HG02642 (cell line): ENCODE results near the gene PIGR.
A peak's percentile ranks its signal among the peaks of the same experiment; 100 is the strongest.

Experiments used
- ATAC-seq: cut with Tn5 transposase; IDR thresholded peaks from one replicate; pipeline ENCODE4 v1.9.1; 2021; ENCODE audit warnings: mild to moderate bottlenecking; ENCODE audit not compliant: unreplicated experiment, poor library complexity

Gene PIGR

GRCh38 chr1:206946261-206946660, at the start of gene PIGR:
Gene PIGR (minus strand): TSS chr1:206946466. CDS start chr1:206940531, 5,935 bp downstream.
- no peak for ATAC-seq

GRCh38 chr1:206992790-206993189, 46.5 kb upstream of the PIGR start:
- ATAC-seq, result no peak

- ATAC-seq, result no peak
Measured at GRCh38 chr1:206987873-206988272, 41.6 kb upstream of the PIGR start.

GRCh38 chr1:206986885-206987284, 40.6 kb upstream of the PIGR start:
- ATAC-seq, result no peak

- ATAC-seq, result no peak
Measured at GRCh38 chr1:206986402-206986801, 40.1 kb upstream of the PIGR start.

- no peak for ATAC-seq
Measured at GRCh38 chr1:206985162-206985749, 39.0 kb upstream of the PIGR start.

- no peak for ATAC-seq
Measured at GRCh38 chr1:206982216-206982615, 36.0 kb upstream of the PIGR start.

- ATAC-seq, result no peak
Measured at GRCh38 chr1:206979379-206980043, 33.2 kb upstream of the PIGR start.

GRCh38 chr1:206978259-206978658, 32.0 kb upstream of the PIGR start:
- no peak for ATAC-seq

GRCh38 chr1:206975306-206975705, 29.0 kb upstream of the PIGR start:
- ATAC-seq, result no peak

GRCh38 chr1:206974140-206974539, 27.9 kb upstream of the PIGR start:
- ATAC-seq, result no peak

- ATAC-seq, result no peak
Measured at GRCh38 chr1:206972728-206973127, 26.5 kb upstream of the PIGR start.

- ATAC-seq, result peak; percentile 54
Measured at GRCh38 chr1:206971029-206971655, 24.9 kb upstream of the PIGR start.

- ATAC-seq, result no peak
Measured at GRCh38 chr1:206970446-206970845, 24.2 kb upstream of the PIGR start, which contains the start of gene FCAMR. Gene FCAMR (minus strand): TSS chr1:206970460. CDS start chr1:206970125, 335 bp downstream.

GRCh38 chr1:206969090-206969489, 22.8 kb upstream of the PIGR start:
- no peak for ATAC-seq

- peak; percentile 45 for ATAC-seq
Measured at GRCh38 chr1:206967096-206967849, 21.0 kb upstream of the PIGR start.

GRCh38 chr1:206965781-206966180, 19.5 kb upstream of the PIGR start:
- ATAC-seq, result no peak

- ATAC-seq, result no peak
Measured at GRCh38 chr1:206963740-206964139, 17.5 kb upstream of the PIGR start.

GRCh38 chr1:206963119-206963712, 16.9 kb upstream of the PIGR start:
- no peak for ATAC-seq

GRCh38 chr1:206962272-206962671, 16.0 kb upstream of the PIGR start:
- no peak for ATAC-seq

- no peak for ATAC-seq
Measured at GRCh38 chr1:206961668-206962067, 15.4 kb upstream of the PIGR start.
